Measurements from ENCODE around the gene SMAD9.
"Not testable (repeated sequence)": the region's sequence is repeated elsewhere in the genome, so short reads cannot be mapped to it uniquely, and the experiment has no call there.

Gene SMAD9

GRCh38 chr13:36887758-36888521 lies 32.1 kb downstream of the SMAD9 start:
- Mint-ChIP-seq H3K27ac (no peak overlapping the region), H3K9me3 (ENCODE audit: low read depth) (no peaks in the 10 kb centered on the region), H3K4me1 (ENCODE audit: low read depth) (no peaks in the 10 kb centered on the region), H3K36me3 (no peaks in the 10 kb centered on the region), H3K4me3 (no peak overlapping the region), H3K27me3 (peaks cover 10% of the 10 kb centered on the region)

DNA sequence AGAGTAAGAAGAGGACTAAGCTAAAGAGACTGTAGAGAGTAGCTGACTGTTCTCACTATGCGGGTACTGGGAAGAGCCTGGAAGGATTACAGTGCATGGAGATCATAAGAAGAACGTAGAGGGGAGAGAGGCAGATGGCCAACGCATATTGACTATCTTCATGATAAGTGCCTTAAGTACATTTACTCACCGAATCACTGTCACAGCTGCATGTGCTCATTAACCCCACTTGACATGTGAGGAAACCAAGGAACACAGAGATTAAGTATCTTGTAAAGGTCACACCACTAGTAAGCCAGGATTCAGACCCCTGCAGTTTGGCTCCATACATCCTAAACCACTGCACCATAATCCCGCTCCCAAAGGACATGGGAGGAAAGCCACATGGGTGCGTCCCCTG lies 34.1 kb downstream of the SMAD9 start:
- Mint-ChIP-seq H3K27me3 (peaks cover 11% of the 10 kb centered on the region), H3K4me3 (no peak overlapping the region), H3K27ac (no peak overlapping the region), H3K36me3 (no peaks in the 10 kb centered on the region), H3K9me3 (ENCODE audit: low read depth) (no peaks in the 10 kb centered on the region), H3K4me1 (ENCODE audit: low read depth) (no peaks in the 10 kb centered on the region)

GRCh38 chr13:36884235-36884634 lies 35.8 kb downstream of the SMAD9 start:
- H3K4me3 Mint-ChIP-seq, result no peak overlapping the region
- H3K36me3 Mint-ChIP-seq, result no peaks in the 10 kb centered on the region
- peaks cover 13% of the 10 kb centered on the region for H3K27me3 Mint-ChIP-seq
- no peak overlapping the region for H3K27ac Mint-ChIP-seq
- no peaks in the 10 kb centered on the region for H3K9me3 Mint-ChIP-seq (ENCODE audit: low read depth)
- H3K4me1 Mint-ChIP-seq (ENCODE audit: low read depth), result no peaks in the 10 kb centered on the region

DNA sequence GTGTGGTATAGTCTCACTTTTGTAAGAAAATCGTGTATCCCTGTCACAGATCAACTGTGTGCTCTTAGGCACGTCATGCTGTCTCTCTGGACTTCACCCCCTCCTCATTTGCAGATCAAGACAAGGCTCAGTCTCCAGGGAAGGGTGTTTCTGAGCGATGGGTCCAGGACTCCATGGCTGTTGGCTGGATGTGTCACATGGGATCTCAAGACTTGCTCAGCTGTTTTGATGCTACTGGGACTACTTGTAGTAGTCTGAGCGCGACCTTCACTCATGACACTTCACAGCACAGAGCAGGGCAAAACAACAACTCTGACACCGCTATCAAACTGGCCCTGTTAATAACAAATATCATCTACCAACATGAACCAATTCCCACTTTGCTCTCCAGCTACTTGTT lies 36.2 kb downstream of the SMAD9 start:
- no peak overlapping the region for H3K27ac Mint-ChIP-seq
- H3K9me3 Mint-ChIP-seq (ENCODE audit: low read depth), result no peaks in the 10 kb centered on the region
- no peaks in the 10 kb centered on the region for H3K4me1 Mint-ChIP-seq (ENCODE audit: low read depth)

DNA sequence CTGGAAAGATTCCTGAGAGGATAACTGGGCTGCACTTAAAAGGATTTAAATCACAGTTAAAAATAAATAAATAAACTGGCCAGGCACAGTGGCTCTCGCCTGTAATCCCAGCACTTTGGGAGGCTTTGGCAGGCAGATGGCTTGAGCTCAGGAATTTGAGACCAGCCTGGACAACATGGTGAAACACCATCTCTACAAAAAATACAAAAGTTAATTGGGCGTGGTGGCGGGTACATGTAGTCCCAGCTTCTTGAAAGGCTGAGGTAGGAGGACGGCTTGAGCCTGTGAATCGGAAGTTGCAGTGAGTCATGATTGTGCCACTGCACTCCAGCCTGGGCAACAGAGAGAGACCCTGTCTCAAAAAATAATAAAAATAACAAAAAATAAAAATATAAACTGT lies 36.6 kb downstream of the SMAD9 start:
- H3K4me1 Mint-ChIP-seq (ENCODE audit: low read depth); H3K9me3 Mint-ChIP-seq (ENCODE audit: low read depth); H3K4me3 Mint-ChIP-seq; H3K27ac Mint-ChIP-seq; H3K36me3 Mint-ChIP-seq: not testable (repeated sequence)
- H3K27me3 Mint-ChIP-seq, result peaks cover 13% of the 10 kb centered on the region

More for the DNA sequence above, 36.2 kb downstream of the SMAD9 start:
- Mint-ChIP-seq H3K27me3 (peaks cover 13% of the 10 kb centered on the region), H3K36me3 (no peaks in the 10 kb centered on the region), H3K4me3 (no peak overlapping the region)

DNA sequence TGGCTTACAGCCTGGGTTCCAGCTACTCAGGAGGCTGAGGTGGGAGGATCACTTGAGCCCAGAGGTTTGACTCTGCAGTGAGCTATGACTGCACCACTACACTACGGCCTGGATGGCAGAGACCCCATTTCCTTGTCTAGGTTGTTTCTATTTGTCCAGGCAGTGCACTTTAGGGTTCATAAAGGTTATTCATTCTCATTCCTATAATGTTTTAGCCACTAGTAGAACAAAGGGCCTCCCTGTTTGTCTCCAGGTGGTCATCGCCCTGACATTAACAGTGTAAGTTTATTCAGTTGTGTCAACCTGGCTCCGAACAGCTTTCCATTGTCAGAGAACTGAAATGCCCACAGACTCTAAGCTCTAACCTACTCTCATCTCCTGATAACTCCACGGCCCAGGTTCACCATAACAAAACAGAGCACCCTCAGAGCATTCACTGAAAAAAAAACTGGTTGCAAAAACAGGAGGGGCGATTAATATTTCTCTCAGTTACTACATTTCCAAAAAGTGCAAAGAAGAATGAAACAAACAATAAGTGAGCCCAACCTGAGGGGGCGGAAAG lies 37.1 kb downstream of the SMAD9 start:
- peaks cover 13% of the 10 kb centered on the region for H3K27me3 Mint-ChIP-seq
- no peak overlapping the region for H3K4me3 Mint-ChIP-seq
- no peaks in the 10 kb centered on the region for H3K36me3 Mint-ChIP-seq
- H3K9me3 Mint-ChIP-seq (ENCODE audit: low read depth), result no peaks in the 10 kb centered on the region
- H3K4me1 Mint-ChIP-seq (ENCODE audit: low read depth), result no peaks in the 10 kb centered on the region
- no peak overlapping the region for H3K27ac Mint-ChIP-seq

- Mint-ChIP-seq H3K4me3 (no peak overlapping the region), H3K27ac (no peak overlapping the region), H3K27me3 (peaks cover 3% of the 10 kb centered on the region), H3K4me1 (ENCODE audit: low read depth) (no peaks in the 10 kb centered on the region), H3K9me3 (ENCODE audit: low read depth) (no peaks in the 10 kb centered on the region), H3K36me3 (no peaks in the 10 kb centered on the region)
Observed at GRCh38 chr13:36880961-36881360, 39.1 kb downstream of the SMAD9 start.

DNA sequence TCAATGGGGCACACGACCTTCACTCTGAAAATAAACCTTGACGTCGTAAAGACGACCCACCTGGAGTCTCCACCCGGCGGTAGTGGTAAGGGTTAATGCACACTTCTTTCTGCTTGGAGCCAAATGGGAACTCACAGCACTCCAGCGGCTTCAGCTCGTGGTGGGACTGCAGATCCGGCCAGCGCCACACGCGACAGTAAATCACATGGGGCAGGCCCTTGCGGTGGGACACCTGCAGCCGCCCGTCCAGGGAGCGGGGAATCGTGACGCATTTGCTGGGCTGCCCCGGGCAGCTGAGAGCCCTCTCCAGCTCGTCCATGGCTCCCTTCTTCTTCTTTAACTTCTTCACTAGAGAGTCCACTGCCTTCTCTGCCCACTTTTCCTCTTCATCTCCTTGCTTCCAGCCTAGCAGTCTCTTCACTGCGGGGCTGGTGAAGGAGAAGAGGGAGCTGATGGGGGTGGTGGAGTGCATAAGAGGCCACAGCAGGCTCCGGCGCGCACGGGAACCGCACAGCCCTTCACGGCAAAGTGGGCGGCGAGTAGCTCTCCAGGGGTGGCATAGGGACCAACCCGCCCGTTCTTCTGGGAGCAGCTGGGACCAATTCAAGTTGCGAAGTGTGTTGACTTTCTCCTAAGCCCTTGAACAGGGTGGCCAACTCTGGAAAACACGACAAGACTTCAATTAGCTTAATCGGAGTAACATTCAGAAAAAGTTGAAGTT lies 40.7 kb downstream of the SMAD9 start:
- no peaks in the 10 kb centered on the region for H3K36me3 Mint-ChIP-seq
- H3K9me3 Mint-ChIP-seq (ENCODE audit: low read depth), result no peaks in the 10 kb centered on the region
- H3K27ac Mint-ChIP-seq, result no peak overlapping the region
- no peak overlapping the region for H3K4me3 Mint-ChIP-seq
- H3K27me3 Mint-ChIP-seq, result peaks cover 5% of the 10 kb centered on the region
- H3K4me1 Mint-ChIP-seq (ENCODE audit: low read depth), result no peaks in the 10 kb centered on the region

DNA sequence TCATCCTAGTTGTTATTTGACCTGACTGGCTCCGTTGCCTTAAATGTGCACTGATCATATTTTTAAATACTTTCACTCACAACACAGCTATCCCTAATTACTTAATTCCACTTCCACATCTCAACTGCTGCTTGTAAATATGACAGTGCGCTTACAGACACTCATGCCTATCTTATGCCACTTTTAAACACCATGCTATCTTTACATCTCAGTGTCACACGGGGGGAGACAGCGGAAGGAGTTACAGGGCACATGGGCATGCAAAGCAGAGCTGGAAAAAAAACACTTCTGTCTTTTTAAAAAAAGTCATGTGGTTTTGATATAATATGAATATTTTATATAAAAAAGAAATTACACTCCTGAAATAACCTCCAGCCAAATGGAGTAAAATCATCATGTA lies 44.1 kb downstream of the SMAD9 start:
- Mint-ChIP-seq H3K27ac (no peak overlapping the region), H3K9me3 (ENCODE audit: low read depth) (no peaks in the 10 kb centered on the region)

GRCh38 chr13:36875431-36875830 lies 44.6 kb downstream of the SMAD9 start:
- Mint-ChIP-seq H3K27me3 (peaks cover 13% of the 10 kb centered on the region), H3K4me1 (ENCODE audit: low read depth) (no peaks in the 10 kb centered on the region)

More for the DNA sequence above, 44.1 kb downstream of the SMAD9 start:
- Mint-ChIP-seq H3K4me3 (no peak overlapping the region), H3K36me3 (no peaks in the 10 kb centered on the region), H3K27me3 (peaks cover 13% of the 10 kb centered on the region), H3K4me1 (ENCODE audit: low read depth) (no peaks in the 10 kb centered on the region)

DNA sequence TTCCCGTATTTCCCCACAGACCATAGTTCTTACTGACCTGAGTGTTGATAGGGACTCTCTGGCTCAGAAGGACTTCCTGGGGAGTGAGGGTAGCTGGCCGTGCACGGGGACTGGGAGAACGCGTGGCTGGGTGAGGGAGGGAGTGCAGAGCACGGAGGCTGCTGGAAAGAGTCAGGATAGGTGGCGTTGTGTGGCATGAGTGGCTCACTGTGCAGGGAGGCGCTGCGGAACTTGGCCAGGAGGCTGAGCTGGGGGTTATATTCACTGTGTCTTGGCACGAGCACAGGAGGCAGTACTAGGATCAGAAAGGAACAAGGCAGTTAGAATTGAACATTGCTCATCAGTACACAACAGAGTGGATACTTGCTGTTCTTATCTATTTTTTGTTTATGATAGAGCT lies 47.4 kb downstream of the SMAD9 start:
- no peaks in the 10 kb centered on the region for H3K9me3 Mint-ChIP-seq (ENCODE audit: low read depth)
- H3K36me3 Mint-ChIP-seq, result no peaks in the 10 kb centered on the region
- no peak overlapping the region for H3K4me3 Mint-ChIP-seq
- H3K27me3 Mint-ChIP-seq, result peaks cover 16% of the 10 kb centered on the region
- no peaks in the 10 kb centered on the region for H3K4me1 Mint-ChIP-seq (ENCODE audit: low read depth)
- H3K27ac Mint-ChIP-seq, result no peak overlapping the region

More at GRCh38 chr13:36875431-36875830, 44.6 kb downstream of the SMAD9 start:
- H3K4me3 Mint-ChIP-seq, result no peak overlapping the region
- H3K36me3 Mint-ChIP-seq, result no peaks in the 10 kb centered on the region
- no peaks in the 10 kb centered on the region for H3K9me3 Mint-ChIP-seq (ENCODE audit: low read depth)
- H3K27ac Mint-ChIP-seq, result no peak overlapping the region

- Mint-ChIP-seq H3K36me3 (no peaks in the 10 kb centered on the region), H3K27me3 (peaks cover 19% of the 10 kb centered on the region), H3K27ac (no peak overlapping the region), H3K4me3 (no peak overlapping the region), H3K4me1 (ENCODE audit: low read depth) (no peaks in the 10 kb centered on the region), H3K9me3 (ENCODE audit: low read depth) (no peaks in the 10 kb centered on the region)
Observed at GRCh38 chr13:36870050-36870692, 49.9 kb downstream of the SMAD9 start.

DNA sequence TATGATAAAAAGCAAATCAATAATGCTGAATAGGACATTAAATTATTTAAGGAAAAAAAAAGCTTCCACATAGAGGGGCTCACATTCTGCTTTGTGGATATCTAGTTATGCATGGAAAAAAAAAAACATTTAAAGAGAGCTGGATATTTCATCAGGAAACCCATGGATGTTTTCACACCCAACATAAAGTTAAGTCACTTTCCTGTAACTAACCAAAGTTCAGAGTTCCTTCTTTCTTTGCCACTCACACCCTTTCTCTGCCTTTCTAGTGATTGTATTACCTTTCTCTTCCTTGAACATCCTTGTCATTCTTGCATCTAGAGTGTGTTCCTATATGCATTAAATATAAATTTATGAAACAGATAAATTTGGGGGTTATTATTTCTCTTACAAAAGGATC lies 53.8 kb downstream of the SMAD9 start:
- Mint-ChIP-seq H3K9me3 (ENCODE audit: low read depth) (no peaks in the 10 kb centered on the region), H3K27me3 (peaks cover 13% of the 10 kb centered on the region), H3K4me1 (ENCODE audit: low read depth) (no peaks in the 10 kb centered on the region), H3K4me3 (no peak overlapping the region), H3K27ac (no peak overlapping the region), H3K36me3 (no peaks in the 10 kb centered on the region)

- Mint-ChIP-seq H3K27me3 (peaks cover 16% of the 10 kb centered on the region), H3K9me3 (ENCODE audit: low read depth) (no peaks in the 10 kb centered on the region), H3K27ac (no peak overlapping the region), H3K4me1 (ENCODE audit: low read depth) (no peaks in the 10 kb centered on the region), H3K4me3 (no peak overlapping the region), H3K36me3 (no peaks in the 10 kb centered on the region)
Observed at GRCh38 chr13:36865265-36865664, 54.8 kb downstream of the SMAD9 start.

GRCh38 chr13:36862722-36863121 lies 57.3 kb downstream of the SMAD9 start:
- Mint-ChIP-seq H3K27me3 (peaks cover 18% of the 10 kb centered on the region), H3K36me3 (no peaks in the 10 kb centered on the region), H3K27ac (no peak overlapping the region), H3K4me1 (ENCODE audit: low read depth) (no peaks in the 10 kb centered on the region), H3K9me3 (ENCODE audit: low read depth) (no peaks in the 10 kb centered on the region), H3K4me3 (no peak overlapping the region)
